Muscle of leg (tissue), 11 donors: ENCODE data around the gene FUNDC2. TPM values are rescaled to one million over a fixed set of nuclear protein-coding genes. Genes with fewer than 3 reads are reported as not detected.
"Not testable (repeated sequence)": the region's sequence is repeated elsewhere in the genome, so short reads cannot be mapped to it uniquely, and the experiment has no call there.

Source experiments
- DNase-seq: peaks from one replicate; pipeline ENCODE4 v3.0.0; 2013
- H3K27ac ChIP-seq: one replicate; pipeline ENCODE4 v1.5.1; 2013; ENCODE audit warnings: mild to moderate bottlenecking, low read length, control low read depth
- H3K27me3 ChIP-seq: one replicate; pipeline ENCODE4 v1.6.1; 2013; ENCODE audit warnings: low read length; ENCODE audit not compliant: control insufficient read depth, insufficient read depth
- H3K36me3 ChIP-seq: one replicate; pipeline ENCODE4 v1.6.1; 2013; ENCODE audit warnings: low read length; ENCODE audit not compliant: control insufficient read depth, insufficient read depth
- H3K4me1 ChIP-seq: one replicate; pipeline ENCODE4 v1.6.1; 2013; ENCODE audit warnings: low read length; ENCODE audit not compliant: control insufficient read depth, insufficient read depth
- H3K4me3 ChIP-seq: one replicate; pipeline ENCODE4 v1.5.1; 2013; ENCODE audit warnings: low read length, control low read depth
- H3K9me3 ChIP-seq: replicated peaks from 2 replicates; pipeline ENCODE4 v1.6.1; 2013; ENCODE audit warnings: low read depth, low read length; ENCODE audit not compliant: control insufficient read depth
- WGBS: methylation state at CpG from one replicate; pipeline ENCODE4 v1.1.5; 2013; ENCODE audit warnings: missing lambda C conversion rate; ENCODE audit not compliant: insufficient coverage; 5-methylcytosine and 5-hydroxymethylcytosine counted together
- polyA plus RNA-seq, 8 donors: library from polyadenylated mRNA; unstranded; fragments of 120-200 nt; gene quantifications; one replicate each; pipeline versions ENCODE4 v1.2.1 to v1.2.3, GENCODE V29; 2013; ENCODE audit warnings: inconsistent platforms in 1 of 8, low replicate concordance in 1 of 8; ENCODE audit not compliant: insufficient read length in 8 of 8, insufficient read depth in 1 of 8
- total RNA-seq: library from RNA; stranded (reverse); fragments of 120-200 nt; gene quantifications from one replicate; pipeline ENCODE4 v1.2.4, GENCODE V29; 2013

FUNDC2 gene
- total and polyA plus RNA-seq, 9 donors, result 131 to 175 (median 140) TPM

DNA sequence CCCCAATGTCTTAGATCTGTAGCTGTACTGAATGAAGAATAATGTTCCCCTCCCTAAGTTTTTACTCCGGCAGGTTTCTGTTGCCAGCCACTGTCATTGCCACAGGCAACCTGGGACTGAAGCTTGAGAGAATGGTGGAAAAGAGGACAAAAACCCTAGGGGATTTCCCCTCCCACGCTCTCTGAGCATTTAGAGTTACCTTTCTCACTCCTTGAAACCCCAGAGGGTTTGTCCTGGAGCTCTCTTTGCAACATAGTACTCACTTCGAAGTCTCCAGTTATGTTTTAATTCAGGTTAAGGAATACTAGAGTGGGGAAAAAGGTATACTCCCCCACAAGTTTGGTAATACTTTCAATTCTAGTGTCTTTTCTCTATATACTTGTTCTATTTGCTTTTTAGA, 35.6 kb upstream of the FUNDC2 start:
- WGBS, result no CpG with 5 or more reads among the region's 3 CpGs
- DNase-seq, result no peak

DNA sequence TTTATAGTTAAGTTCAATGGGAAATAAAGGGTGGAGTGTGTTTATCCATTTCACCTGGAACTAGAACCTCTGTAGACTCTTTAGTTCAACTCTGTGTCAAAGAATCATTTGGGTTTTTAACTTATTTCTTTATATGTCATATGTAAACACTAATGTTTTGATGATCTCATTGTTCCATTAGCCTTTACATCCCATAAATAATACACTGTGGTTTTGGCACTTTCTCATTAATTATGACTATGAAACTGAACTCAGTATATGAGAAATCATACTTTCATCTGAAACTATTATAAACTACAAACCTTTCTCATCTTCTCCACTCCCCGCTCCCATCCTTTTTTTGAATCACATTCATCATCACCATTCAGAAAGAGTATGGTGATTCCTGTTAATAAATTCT, 35.2 kb upstream of the FUNDC2 start:
- no peaks in the 10 kb centered on the region for H3K36me3 ChIP-seq
- no peak overlapping the region for H3K4me3 ChIP-seq
- H3K27me3 ChIP-seq, result no peaks in the 10 kb centered on the region
- no peaks in the 10 kb centered on the region for H3K4me1 ChIP-seq
- DNase-seq, result no peak
- H3K9me3 ChIP-seq, result no peaks in the 10 kb centered on the region
- no CpG with 5 or more reads among the region's 1 CpG for WGBS
- H3K27ac ChIP-seq, result no peak overlapping the region

More for the DNA sequence above, 35.6 kb upstream of the FUNDC2 start:
- Histone ChIP-seq H3K4me3 (no peak overlapping the region), H3K4me1 (no peaks in the 10 kb centered on the region), H3K27me3 (no peaks in the 10 kb centered on the region), H3K27ac (no peak overlapping the region), H3K36me3 (no peaks in the 10 kb centered on the region), H3K9me3 (no peaks in the 10 kb centered on the region)

DNA sequence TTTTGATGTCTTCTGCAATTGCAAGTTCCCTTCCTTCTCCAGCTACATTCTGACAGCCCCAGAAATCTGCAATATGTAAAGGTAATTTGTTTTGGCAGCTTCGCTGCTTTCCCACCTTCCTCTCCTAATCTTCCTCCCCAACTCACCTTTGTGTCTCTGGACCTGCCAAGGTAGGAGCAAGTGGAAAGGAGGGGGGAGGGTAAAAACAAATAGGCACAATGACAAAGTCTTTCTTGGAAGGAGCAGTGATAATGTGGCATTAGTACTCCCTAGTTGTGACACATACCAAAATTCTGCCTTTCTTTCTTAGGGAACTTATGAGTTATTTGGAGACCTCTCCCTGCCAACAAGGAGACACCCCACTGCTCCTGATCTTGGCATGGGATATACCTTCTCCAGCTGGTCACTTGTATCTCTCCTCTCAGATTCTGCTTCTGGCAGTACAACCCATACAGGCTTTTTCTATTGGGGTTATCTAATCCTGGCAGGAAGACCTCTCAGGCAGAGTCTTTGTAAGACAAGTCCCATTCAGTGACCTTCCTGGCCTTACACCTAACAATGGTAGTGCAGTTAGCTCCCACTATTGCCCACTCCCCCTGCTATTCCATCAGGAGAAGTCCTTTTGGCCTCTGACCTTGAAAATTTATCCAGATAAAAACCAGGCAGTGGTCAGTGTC, 28.3 kb upstream of the FUNDC2 start:
- Histone ChIP-seq H3K4me3 (no peak overlapping the region), H3K4me1 (no peaks in the 10 kb centered on the region), H3K36me3 (no peaks in the 10 kb centered on the region), H3K27ac (no peak overlapping the region), H3K9me3 (no peaks in the 10 kb centered on the region), H3K27me3 (no peaks in the 10 kb centered on the region)
- no peak for DNase-seq
- no CpG with 5 or more reads among the region's 1 CpG for WGBS

DNA sequence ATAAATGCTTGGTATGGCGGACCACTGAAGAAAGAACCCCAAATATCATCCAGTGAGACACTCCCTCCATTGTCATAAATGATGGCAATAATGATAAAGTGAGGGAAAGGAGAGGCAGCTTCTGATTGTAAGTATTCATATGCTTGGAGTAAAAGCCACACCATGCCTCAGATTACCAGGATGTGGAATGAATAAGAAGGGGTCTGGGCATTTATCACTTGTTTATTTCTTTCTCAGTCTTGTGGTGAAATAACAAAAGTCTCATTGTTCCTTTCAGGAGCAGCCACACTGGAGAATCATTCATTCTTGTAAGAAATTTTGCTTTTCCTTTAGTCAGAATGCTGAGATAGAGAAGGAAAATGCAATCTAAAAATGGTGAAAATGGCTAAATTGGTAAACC, 25.8 kb upstream of the FUNDC2 start:
- peaks cover 3% of the 10 kb centered on the region for H3K4me1 ChIP-seq
- no peak overlapping the region for H3K27ac ChIP-seq
- WGBS, result no CpG with 5 or more reads among the region's 1 CpG

DNA sequence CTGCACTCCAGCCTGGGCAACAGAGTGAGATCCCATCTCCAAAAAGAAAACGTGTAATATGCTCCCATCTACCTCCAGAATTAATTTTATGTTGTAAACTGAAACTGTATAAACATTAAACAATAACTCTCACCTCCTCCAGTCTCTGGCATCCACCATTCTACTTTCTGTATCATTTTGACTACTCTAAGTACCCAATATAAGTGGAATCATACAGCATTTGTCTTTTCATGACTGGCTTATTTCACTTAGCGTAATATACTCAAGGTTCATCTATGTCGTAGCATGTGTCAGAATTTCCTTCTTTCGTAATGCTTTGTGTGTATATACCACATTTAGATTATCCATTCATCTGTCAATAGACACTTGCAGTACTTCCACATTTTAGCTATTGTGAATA, 24.8 kb upstream of the FUNDC2 start:
- WGBS, result no CpG with 5 or more reads among the region's 4 CpGs
- Histone ChIP-seq H3K36me3 (no peaks in the 10 kb centered on the region), H3K9me3 (no peaks in the 10 kb centered on the region), H3K4me1 (peaks cover 3% of the 10 kb centered on the region), H3K27ac (no peak overlapping the region), H3K27me3 (no peaks in the 10 kb centered on the region), H3K4me3 (no peak overlapping the region)
- no peak for DNase-seq

More for the DNA sequence above, 25.8 kb upstream of the FUNDC2 start:
- no peaks in the 10 kb centered on the region for H3K9me3 ChIP-seq
- no peak for DNase-seq
- no peaks in the 10 kb centered on the region for H3K27me3 ChIP-seq
- H3K36me3 ChIP-seq, result no peaks in the 10 kb centered on the region
- H3K4me3 ChIP-seq, result no peak overlapping the region

DNA sequence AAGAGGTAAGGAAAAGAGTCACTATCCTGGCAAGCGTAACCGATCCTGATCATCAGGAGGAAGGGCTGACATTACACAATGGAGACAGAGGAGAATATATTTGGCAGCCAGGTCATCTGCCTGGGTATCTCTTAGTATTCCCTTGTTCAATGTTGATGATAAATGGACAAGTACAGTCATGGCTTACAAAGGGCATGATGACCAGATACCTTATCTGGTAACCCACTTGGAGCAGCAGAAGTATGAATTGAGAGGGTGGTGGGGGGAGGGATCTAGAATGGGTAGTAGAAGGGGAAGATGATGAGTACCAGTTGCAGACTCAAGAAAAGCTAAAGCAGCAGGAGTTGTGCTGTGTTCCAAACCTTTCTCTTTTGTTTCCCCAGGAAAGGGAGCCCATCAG, 21.5 kb upstream of the FUNDC2 start:
- Histone ChIP-seq H3K36me3 (no peaks in the 10 kb centered on the region), H3K9me3 (no peaks in the 10 kb centered on the region), H3K4me3 (no peak overlapping the region), H3K27me3 (no peaks in the 10 kb centered on the region), H3K4me1 (peaks cover 11% of the 10 kb centered on the region), H3K27ac (no peak overlapping the region)
- no CpG with 5 or more reads among the region's 2 CpGs for WGBS
- no peak for DNase-seq

DNA sequence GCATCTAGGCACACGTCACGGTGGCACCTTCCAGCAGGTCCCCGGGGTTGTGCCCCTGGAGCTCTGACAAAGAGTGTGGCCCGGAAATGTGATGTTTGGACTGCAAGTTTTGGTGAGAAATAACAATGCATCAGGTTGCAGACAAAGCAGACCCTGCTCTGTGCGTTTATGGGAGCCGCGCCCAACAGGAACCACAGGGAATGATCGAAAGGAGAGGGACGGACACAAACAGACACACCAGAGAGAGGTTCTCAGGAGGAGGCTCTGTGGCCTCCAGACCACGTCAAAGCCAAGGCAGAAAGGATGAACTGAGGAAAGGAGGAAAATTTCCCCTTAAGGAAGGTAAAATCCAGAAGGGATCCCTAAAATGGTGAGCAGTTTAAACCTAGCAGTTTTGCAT, 20.3 kb upstream of the FUNDC2 start:
- DNase-seq, H3K4me3 ChIP-seq, H3K36me3 ChIP-seq, H3K27me3 ChIP-seq, H3K9me3 ChIP-seq, H3K27ac ChIP-seq: not testable (repeated sequence)
- no CpG with 5 or more reads among the region's 10 CpGs for WGBS
- H3K4me1 ChIP-seq, result peaks cover 11% of the 10 kb centered on the region

DNA sequence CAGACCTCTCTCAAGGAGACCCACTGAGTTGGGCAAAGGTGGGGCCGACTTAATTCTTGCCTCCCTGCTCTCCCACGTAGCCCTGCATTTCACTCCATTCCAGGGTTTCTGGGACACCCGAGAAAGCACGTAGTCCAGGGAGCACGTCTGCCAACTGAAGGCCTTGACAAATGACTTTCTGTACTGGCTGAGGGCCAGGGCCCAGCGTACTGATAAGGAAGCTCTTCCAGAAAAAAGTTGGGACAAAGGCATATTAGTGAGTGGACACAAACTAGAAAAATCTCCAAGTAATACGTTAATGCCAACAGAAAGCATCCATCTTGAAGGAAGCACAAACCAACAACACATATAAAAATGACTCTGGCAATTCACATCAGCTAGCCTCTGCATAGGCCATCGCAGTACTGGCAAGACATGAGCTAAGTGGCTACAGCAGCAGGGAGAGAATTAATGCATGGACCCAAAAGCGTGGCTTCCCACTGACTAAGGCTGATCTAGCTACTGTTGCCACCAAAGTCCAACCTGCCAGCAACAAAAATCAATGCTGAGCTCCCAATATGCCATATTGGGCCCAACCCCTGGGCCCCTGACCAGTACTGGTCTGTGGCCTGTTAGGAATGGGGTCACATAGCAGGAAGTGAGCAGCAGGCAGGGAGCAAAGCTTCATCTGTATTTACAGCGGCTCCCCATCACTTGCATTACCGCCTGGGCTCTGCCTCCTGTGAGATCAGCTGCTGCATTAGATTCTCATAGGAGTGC, 19.6 kb upstream of the FUNDC2 start:
- not testable (repeated sequence) for H3K9me3 ChIP-seq, H3K4me3 ChIP-seq, H3K36me3 ChIP-seq, DNase-seq, H3K27me3 ChIP-seq
- peaks cover 11% of the 10 kb centered on the region for H3K4me1 ChIP-seq
- H3K27ac ChIP-seq, result peak overlapping the region; percentile 51
- WGBS, result 68% methylated on average over 2 of the region's 11 CpGs

DNA sequence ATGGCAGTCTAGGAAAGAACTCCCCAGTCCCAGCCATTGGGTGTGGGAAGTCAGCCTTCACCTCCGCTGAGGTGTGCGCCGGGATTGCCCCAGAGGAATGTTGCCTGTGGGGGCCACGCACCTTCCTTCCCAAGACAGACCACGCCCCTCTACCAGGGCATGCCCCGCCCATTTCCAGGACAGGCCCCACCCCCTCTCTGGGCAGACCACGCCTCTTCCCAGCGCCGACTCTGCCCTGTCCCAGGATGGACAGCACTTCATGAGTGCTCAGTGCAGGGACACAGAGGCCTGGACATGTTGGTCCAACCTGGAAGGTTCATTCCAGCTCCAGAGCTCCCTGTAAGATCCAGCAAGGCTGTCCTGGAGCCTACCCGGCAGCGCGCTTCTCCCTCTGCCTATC, 18.1 kb upstream of the FUNDC2 start:
- H3K4me3 ChIP-seq, H3K27ac ChIP-seq, H3K9me3 ChIP-seq: not testable (repeated sequence)

DNA sequence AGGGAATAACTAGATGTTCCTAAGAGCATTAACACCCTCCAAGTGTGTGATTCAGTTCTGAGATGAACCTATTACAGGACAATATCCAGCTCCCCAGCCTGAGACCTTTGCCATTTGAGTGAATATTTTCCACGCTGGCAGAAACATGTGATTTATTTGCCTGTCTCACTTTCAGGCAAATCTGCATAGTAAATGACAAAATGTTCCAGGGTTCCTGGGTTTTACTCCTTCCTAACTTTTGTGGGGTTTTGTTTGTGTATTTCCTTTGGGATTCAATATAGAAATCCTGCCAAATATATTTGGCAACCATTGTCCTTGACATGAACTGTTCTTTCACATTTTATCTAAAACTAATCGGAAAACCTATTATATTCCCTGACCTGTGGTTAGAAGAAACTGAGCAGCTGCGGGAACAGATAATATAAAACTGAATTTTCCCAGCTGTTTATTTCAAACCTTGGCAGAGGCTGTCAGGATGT, 16.6 kb upstream of the FUNDC2 start:
- peak; percentile 84 for DNase-seq
- 17% methylated on average over 1 of the region's 3 CpGs for WGBS
- no peaks in the 10 kb centered on the region for H3K9me3 ChIP-seq
- H3K27ac ChIP-seq, result peak overlapping the region; percentile 69
- no peaks in the 10 kb centered on the region for H3K36me3 ChIP-seq
- peaks cover 11% of the 10 kb centered on the region for H3K4me1 ChIP-seq
- H3K27me3 ChIP-seq, result no peaks in the 10 kb centered on the region
- no peak overlapping the region for H3K4me3 ChIP-seq

More for the DNA sequence above, 18.1 kb upstream of the FUNDC2 start:
- not testable (repeated sequence) for H3K36me3 ChIP-seq, H3K27me3 ChIP-seq, DNase-seq
- WGBS, result no CpG with 5 or more reads among the region's 12 CpGs
- H3K4me1 ChIP-seq, result peaks cover 11% of the 10 kb centered on the region
